DOHH2 (cell line): ENCODE results near the gene TSHZ3.

Experiments used
- H3F3A ChIP-seq: fragments of 200-600 bp; sonication (generic), shearing (Covaris generic); 2 replicates; pipeline ENCODE4 v1.6.0; 2016; ENCODE audit warnings: antibody characterized with exemption, mild to moderate bottlenecking; ENCODE audit not compliant: control insufficient read depth, insufficient read depth
- H3K27ac ChIP-seq: fragments of 200-600 bp; sonication (generic); 2 replicates; pipeline ENCODE4 v1.5.1; 2014; ENCODE audit warnings: low read depth, mild to moderate bottlenecking, low read length, moderate library complexity
- H3K27me3 ChIP-seq: fragments of 200-600 bp; sonication (generic); 2 replicates; pipeline ENCODE4 v1.6.1; 2014; ENCODE audit warnings: mild to moderate bottlenecking, low read length, mixed read lengths; ENCODE audit not compliant: control insufficient read depth
- H3K36me3 ChIP-seq: fragments of 200-600 bp; sonication (generic); 2 replicates; pipeline ENCODE4 v1.6.1; 2014; ENCODE audit warnings: mild to moderate bottlenecking, low read length, moderate library complexity, mixed read lengths; ENCODE audit not compliant: control insufficient read depth
- H3K4me1 ChIP-seq: fragments of 200-600 bp; sonication (generic); 2 replicates; pipeline ENCODE4 v1.6.1; 2014; ENCODE audit warnings: mild to moderate bottlenecking, low read length, mixed read lengths; ENCODE audit not compliant: control insufficient read depth
- H3K4me2 ChIP-seq: fragments of 200-600 bp; sonication (generic); 2 replicates; pipeline ENCODE4 v1.6.0; 2014; ENCODE audit warnings: mild to moderate bottlenecking, low read length, moderate library complexity
- H3K4me3 ChIP-seq: fragments of 200-600 bp; sonication (generic); 2 replicates; pipeline ENCODE4 v1.5.1; 2014; ENCODE audit warnings: mild to moderate bottlenecking, low read length, mixed read lengths
- H3K79me2 ChIP-seq: fragments of 200-600 bp; sonication (generic); 2 replicates; pipeline ENCODE4 v1.6.1; 2014; ENCODE audit warnings: mild to moderate bottlenecking, low read length, mixed read lengths; ENCODE audit not compliant: control insufficient read depth
- H3K9me2 ChIP-seq: fragments of 200-600 bp; sonication (generic); replicated peaks from 2 replicates; pipeline ENCODE4 v1.6.1; 2014; ENCODE audit warnings: mild to moderate bottlenecking, low read length, mixed read lengths; ENCODE audit not compliant: control insufficient read depth
- H3K9me3 ChIP-seq: fragments of 200-600 bp; sonication (generic); 2 replicates; pipeline ENCODE4 v1.6.1; 2014; ENCODE audit warnings: antibody characterized with exemption, low read length, mixed read lengths; ENCODE audit not compliant: control insufficient read depth, insufficient read depth
- H4K20me1 ChIP-seq: fragments of 200-600 bp; sonication (generic); 2 replicates; pipeline ENCODE4 v1.6.0; 2014; ENCODE audit warnings: low read depth, mild to moderate bottlenecking, antibody characterized with exemption, low read length, moderate library complexity; ENCODE audit not compliant: control insufficient read depth, insufficient read depth
- EZH2phosphoT487 ChIP-seq: fragments of 200-600 bp; sonication (generic); IDR thresholded peaks from 2 replicates; pipeline ENCODE4 v1.6.1; 2017; ENCODE audit warnings: borderline replicate concordance, mild to moderate bottlenecking, antibody characterized with exemption, low read length, moderate library complexity, mixed read lengths
- TF ChIP-seq, protein P1 (sequence below): fragments of 200-600 bp; sonication (generic); IDR thresholded peaks from one replicate; pipeline ENCODE4 v1.5.1; 2014; ENCODE audit warnings: antibody characterized with exemption, mild to moderate bottlenecking, low read depth, low read length; ENCODE audit not compliant: poor library complexity, severe bottlenecking

Gene TSHZ3

DNA sequence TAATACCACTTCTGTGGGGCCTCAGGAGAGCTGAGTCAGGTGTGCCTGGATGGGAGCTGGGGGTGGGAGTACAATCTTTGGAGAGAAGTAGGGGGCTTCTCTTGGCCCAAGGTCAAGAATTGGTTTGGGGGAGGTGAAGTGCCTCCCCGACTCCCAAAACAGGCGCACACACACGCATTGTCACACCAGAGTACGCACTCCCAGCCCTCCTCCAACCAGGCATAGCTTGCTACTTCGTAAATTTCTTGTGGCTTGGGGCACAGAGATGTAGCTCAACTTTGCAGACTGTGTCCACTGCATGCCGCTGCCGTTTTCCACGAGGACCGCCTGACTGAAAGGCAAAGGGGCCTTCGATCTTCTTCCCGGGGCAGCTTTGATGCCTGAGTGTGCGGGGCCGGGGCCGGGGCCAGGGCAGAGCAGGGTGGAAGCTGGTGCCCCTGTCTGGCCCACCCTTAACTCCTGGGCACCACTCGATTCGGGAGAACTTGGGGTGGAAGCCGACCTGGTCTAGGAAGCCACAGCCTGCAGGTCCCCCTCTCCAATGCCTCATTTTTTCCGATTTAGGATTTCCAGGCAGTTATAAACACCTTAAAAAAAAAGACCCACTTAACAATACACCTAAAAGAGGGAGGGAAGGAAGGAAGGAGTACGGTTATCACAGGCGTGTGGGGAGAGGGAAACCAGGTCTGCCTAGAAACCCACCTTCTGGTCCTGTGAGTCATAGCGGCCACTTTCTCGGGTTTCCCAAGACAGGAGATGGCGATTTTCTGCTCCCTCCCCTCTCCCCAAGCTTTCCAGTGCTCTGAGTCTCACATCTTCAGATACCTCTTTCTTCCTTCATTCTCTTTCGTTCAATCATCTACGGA is 5.8 kb upstream of the TSHZ3 start:
- Histone ChIP-seq H4K20me1 (no peaks in the 10 kb centered on the region), H3F3A (no peaks in the 10 kb centered on the region), H3K4me2 (no peak overlapping the region), H3K9me2 (no peaks in the 10 kb centered on the region), H3K36me3 (no peaks in the 10 kb centered on the region), H3K27ac (no peak overlapping the region), H3K79me2 (no peaks in the 10 kb centered on the region), H3K4me3 (no peak overlapping the region), H3K4me1 (no peaks in the 10 kb centered on the region), H3K9me3 (peaks cover 7% of the 10 kb centered on the region), H3K27me3 (no peaks in the 10 kb centered on the region)
- no peak for TF ChIP-seq EZH2phosphoT487
- TF ChIP-seq, protein P1, sequence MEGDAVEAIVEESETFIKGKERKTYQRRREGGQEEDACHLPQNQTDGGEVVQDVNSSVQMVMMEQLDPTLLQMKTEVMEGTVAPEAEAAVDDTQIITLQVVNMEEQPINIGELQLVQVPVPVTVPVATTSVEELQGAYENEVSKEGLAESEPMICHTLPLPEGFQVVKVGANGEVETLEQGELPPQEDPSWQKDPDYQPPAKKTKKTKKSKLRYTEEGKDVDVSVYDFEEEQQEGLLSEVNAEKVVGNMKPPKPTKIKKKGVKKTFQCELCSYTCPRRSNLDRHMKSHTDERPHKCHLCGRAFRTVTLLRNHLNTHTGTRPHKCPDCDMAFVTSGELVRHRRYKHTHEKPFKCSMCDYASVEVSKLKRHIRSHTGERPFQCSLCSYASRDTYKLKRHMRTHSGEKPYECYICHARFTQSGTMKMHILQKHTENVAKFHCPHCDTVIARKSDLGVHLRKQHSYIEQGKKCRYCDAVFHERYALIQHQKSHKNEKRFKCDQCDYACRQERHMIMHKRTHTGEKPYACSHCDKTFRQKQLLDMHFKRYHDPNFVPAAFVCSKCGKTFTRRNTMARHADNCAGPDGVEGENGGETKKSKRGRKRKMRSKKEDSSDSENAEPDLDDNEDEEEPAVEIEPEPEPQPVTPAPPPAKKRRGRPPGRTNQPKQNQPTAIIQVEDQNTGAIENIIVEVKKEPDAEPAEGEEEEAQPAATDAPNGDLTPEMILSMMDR: no peak

- no peak overlapping the region for H3K27ac ChIP-seq
- no peak overlapping the region for H3K4me2 ChIP-seq
- peaks cover 7% of the 10 kb centered on the region for H3K9me3 ChIP-seq
- no peaks in the 10 kb centered on the region for H4K20me1 ChIP-seq
- no peaks in the 10 kb centered on the region for H3K79me2 ChIP-seq
- no peaks in the 10 kb centered on the region for H3F3A ChIP-seq
- no peaks in the 10 kb centered on the region for H3K4me1 ChIP-seq
- no peaks in the 10 kb centered on the region for H3K27me3 ChIP-seq
- H3K9me2 ChIP-seq: no peaks in the 10 kb centered on the region
- no peaks in the 10 kb centered on the region for H3K36me3 ChIP-seq
- H3K4me3 ChIP-seq: no peak overlapping the region
- TF ChIP-seq, protein P1: no peak
- TF ChIP-seq EZH2phosphoT487: no peak
Measured at GRCh38 chr19:31354316-31354715, 5.1 kb upstream of the TSHZ3 start.

GRCh38 chr19:31353833-31354232 is 4.6 kb upstream of the TSHZ3 start:
- no peak for TF ChIP-seq EZH2phosphoT487
- TF ChIP-seq, protein P1: no peak
- H3F3A ChIP-seq: no peaks in the 10 kb centered on the region
- no peak overlapping the region for H3K27ac ChIP-seq
- H3K9me2 ChIP-seq: no peaks in the 10 kb centered on the region
- no peaks in the 10 kb centered on the region for H3K27me3 ChIP-seq
- H3K4me3 ChIP-seq: no peak overlapping the region
- no peaks in the 10 kb centered on the region for H3K4me1 ChIP-seq
- H4K20me1 ChIP-seq: no peaks in the 10 kb centered on the region
- no peaks in the 10 kb centered on the region for H3K36me3 ChIP-seq
- no peaks in the 10 kb centered on the region for H3K79me2 ChIP-seq
- H3K4me2 ChIP-seq: no peak overlapping the region
- peaks cover 7% of the 10 kb centered on the region for H3K9me3 ChIP-seq
